ENCODE measurements around the gene TMUB1.
"Not testable (repeated sequence)": the region's sequence is repeated elsewhere in the genome, so short reads cannot be mapped to it uniquely, and the experiment has no call there.

TMUB1 gene

GRCh38 chr7:151053096-151053495 is 30.2 kb downstream of the TMUB1 start:
- no peak for DNase-seq (ENCODE audit: low spot score)

DNA sequence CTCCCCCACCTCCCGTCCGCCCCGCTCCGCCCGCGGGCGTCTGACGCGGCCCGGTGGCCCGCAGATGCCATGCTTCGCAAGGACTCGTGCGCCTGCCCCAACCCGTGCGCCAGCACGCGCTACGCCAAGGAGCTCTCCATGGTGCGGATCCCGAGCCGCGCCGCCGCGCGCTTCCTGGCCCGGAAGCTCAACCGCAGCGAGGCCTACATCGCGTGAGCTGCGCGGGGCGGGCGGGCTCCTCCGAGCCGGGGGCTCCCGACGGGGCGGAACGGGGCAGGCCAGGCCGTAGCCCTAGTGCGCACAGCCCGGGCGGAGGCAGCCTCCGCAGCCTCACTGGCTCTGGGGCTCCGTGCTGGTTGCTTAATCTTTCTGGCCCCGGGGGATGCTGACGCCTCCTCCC is 32.2 kb downstream of the TMUB1 start:
- DNase-seq (ENCODE audit: low spot score): no peak

DNA sequence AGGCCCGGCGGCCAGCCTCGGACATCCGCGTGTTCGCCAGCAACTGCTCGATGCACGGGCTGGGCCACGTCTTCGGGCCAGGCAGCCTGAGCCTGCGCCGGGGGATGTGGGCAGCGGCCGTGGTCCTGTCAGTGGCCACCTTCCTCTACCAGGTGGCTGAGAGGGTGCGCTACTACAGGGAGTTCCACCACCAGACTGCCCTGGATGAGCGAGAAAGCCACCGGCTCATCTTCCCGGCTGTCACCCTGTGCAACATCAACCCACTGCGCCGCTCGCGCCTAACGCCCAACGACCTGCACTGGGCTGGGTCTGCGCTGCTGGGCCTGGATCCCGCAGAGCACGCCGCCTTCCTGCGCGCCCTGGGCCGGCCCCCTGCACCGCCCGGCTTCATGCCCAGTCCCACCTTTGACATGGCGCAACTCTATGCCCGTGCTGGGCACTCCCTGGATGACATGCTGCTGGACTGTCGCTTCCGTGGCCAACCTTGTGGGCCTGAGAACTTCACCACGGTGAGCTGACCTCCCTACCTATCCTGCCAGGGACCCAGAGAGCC is 34.3 kb downstream of the TMUB1 start:
- no peak for DNase-seq (ENCODE audit: low spot score)

- DNase-seq (ENCODE audit: low spot score): no peak
Observed at GRCh38 chr7:151047976-151048815, 35.1 kb downstream of the TMUB1 start, which contains the start of gene ASIC3. Gene ASIC3 (plus strand): TSS chr7:151048531. CDS start chr7:151048886, 355 bp downstream.

DNA sequence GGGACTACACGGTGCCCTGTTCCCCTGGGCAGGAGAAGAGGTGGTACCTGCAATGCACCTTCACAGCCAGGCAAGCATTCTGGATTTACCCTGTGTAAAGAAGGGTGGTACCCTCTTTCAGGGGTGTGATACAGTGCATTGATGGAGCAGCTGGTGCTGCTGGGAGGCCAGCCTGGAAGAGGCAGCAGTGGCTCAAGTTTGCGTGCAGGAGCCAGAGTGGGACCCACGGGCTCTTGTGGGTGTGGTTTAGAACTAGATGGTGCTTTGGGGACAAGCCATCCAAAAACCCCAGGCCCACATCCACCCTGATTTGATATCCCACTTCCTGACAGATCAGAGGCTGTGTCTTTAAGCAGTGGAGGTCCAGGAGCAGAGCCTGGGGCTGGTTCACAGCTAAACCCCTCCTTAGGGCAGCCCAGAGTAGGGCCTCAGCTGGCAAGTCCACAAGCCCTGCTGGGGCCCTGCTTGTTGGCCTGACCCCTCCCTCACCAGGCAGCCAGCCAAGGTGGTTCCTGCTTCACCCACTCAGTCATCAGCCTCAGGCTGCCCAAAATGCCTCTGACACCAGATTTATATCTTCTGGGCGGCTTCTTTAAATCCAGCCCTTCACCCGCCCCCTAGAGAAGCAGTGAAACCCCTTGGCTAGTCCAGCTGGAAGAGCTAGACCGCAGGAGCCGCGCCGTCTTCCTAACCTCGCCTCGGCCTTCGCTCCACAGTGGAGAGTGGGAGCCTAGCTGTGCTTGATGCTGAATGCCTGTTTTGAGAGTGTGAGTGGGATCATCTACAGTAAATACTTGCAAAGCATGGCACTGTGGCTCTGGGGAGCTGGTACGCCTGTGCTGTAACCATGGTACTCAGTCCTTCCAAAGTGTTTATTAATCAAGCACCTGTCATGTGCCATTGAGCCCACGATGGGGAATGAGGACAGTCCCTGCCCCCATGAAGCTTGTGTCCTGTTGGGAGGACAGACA is 36.4 kb downstream of the TMUB1 start:
- no peak for DNase-seq (ENCODE audit: low spot score)

- no peak for DNase-seq (ENCODE audit: low spot score)
Observed at GRCh38 chr7:151045967-151046366, 37.3 kb downstream of the TMUB1 start.

- DNase-seq (ENCODE audit: low spot score): no peak
Observed at GRCh38 chr7:151045262-151045661, 38.0 kb downstream of the TMUB1 start.

DNA sequence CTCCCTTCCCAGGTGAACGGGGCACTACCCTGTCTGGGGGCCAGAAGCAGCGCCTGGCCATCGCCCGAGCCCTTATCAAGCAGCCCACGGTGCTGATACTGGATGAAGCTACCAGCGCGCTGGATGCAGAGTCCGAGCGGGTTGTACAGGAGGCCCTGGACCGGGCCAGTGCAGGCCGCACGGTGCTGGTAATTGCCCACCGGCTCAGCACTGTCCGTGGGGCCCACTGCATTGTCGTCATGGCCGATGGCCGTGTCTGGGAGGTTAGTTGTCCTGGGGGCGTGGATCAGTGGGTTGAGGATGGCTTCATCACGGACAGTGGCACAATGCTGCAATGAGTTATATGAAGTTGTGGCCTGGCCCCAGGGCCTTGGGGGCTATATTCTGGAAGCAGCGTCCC is 39.3 kb downstream of the TMUB1 start:
- no peak for DNase-seq (ENCODE audit: low spot score)

DNA sequence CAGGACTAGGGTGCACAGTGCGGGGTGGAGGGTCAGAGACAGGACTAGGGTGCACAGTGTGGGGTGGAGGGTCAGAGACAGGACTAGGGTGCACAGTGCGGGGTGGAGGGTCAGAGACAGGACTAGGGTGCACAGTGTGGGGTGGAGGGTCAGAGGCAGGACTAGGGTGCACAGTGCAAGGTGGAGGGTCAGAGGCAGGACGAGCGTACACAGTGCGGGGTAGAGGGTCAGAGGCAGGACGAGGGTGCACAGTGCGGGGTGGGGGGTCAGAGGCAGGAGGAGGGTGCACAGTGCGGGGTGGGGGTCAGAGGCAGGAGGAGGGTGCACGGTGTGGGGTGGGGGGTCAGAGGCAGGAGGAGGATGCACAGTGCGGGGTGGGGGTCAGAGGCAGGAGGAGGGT is 39.8 kb downstream of the TMUB1 start:
- DNase-seq (ENCODE audit: low spot score): not testable (repeated sequence)

DNA sequence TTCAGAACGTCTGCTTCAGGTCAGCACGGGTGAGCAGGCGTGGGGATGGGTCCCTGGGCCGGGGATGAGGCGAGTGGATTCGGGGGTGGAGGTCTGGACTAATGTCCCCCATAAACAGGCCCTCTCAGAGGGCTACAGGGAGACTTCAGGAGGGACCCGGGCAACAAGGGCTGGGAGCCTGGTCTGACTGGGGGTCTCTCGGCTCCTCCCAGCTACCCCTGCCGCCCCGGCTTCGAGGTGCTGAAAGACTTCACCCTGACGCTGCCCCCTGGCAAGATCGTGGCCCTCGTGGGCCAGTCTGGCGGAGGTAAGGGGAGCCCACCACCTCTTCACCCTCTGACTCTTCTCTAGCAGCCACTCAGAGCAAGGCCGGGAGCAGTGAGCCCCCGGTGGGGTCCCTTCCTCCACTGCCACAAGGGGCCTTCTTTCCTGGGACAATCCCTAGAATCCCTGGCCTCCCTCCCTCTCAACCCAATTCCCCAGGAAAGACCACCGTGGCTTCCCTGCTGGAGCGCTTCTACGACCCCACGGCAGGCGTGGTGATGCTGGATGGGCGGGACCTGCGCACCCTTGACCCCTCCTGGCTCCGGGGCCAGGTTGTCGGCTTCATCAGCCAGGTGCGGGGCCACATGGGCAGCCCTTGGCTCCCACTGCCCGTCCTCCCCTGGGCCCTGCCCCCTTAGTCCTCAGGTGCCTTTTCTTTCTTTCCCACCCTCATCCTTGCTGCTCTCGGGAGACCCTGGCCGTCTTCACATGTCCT is 42.5 kb downstream of the TMUB1 start:
- no peak for DNase-seq (ENCODE audit: low spot score)

DNA sequence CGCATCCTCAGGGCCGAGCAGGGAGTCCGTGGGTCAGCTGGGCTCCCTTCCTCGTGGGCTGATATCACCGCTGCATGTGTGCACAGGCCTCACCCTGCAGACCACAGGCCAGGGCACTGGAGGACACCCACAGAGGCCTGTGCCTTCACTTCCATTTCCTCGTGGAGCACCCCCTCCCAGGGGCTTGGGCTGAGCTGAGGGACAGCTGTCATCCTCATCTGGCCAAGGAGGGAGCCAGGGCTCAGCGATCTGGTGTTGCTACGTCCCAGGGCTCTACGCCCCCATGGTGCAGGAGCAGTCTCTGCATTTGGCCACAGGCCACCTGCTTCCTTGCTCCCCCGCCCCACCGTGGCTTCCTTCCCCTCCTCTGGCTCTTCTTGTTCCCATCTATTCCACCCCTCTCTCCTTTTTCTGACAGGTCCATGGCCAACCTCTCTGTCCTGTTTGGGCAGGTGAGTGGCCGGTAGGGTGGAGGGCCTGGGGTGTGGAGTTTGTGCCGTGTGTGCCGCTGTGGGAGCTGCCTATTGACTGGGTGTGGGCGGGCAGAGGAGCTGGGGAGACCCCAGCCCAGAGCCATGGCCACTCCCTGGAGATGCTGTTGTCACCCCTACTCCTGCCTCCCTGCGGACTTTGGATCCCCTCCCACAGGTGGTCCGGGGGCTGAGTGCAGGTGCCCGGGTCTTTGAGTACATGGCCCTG is 43.3 kb downstream of the TMUB1 start:
- no peak for DNase-seq (ENCODE audit: low spot score)

GRCh38 chr7:151038951-151039849 is 44.1 kb downstream of the TMUB1 start:
- peak; percentile 50 for DNase-seq (ENCODE audit: low spot score)

GRCh38 chr7:151035902-151036301 is 47.4 kb downstream of the TMUB1 start:
- no peak for DNase-seq (ENCODE audit: low spot score)

- DNase-seq (ENCODE audit: low spot score): no peak
Observed at GRCh38 chr7:151035026-151035717, 48.1 kb downstream of the TMUB1 start.

DNA sequence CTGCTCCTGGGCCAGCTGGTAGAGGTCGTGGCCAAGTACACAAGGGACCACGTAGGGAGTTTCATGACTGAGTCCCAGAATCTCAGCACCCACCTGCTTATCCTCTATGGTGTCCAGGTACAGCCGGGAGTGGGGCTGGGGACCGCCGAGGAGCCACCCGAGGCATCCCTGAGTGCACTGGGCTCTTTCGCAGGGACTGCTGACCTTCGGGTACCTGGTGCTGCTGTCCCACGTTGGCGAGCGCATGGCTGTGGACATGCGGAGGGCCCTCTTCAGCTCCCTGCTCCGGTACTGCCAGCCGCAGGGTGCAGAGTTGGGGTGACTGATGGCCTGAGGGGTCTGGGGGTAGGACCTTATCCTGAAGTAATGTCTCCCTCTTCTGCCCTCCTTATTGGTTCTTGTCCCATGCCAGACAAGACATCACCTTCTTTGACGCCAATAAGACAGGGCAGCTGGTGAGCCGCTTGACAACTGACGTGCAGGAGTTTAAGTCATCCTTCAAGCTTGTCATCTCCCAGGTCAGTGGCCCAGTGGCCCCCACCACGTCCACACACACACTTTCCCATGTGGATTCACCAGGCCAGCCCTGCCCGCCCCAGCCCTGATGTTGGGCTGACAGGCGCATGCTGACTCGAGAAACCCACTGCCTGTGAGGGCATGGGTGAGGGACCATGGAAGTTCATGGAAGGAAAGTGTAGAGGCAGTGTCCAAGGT is 48.8 kb downstream of the TMUB1 start:
- no peak for DNase-seq (ENCODE audit: low spot score)

DNA sequence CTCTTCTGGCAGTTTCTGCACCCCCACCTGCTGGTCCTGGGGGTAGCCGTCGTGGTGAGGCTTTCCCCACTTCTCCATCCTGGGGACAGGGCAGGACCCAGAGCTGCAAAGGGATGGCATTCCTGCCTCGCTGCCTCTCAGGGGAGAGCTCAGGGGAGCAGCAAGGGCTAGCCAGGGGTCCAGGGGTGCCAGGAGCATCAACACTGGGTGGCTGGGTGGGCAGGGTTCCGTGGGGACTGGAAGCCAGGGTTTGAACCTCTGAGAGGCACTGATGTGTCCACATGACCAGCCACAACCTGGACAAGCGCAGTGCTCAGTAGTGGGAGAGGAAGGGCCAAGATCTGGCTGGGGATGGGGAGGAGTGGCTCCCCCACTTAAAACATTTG is 49.4 kb downstream of the TMUB1 start:
- DNase-seq (ENCODE audit: low spot score): no peak

DNA sequence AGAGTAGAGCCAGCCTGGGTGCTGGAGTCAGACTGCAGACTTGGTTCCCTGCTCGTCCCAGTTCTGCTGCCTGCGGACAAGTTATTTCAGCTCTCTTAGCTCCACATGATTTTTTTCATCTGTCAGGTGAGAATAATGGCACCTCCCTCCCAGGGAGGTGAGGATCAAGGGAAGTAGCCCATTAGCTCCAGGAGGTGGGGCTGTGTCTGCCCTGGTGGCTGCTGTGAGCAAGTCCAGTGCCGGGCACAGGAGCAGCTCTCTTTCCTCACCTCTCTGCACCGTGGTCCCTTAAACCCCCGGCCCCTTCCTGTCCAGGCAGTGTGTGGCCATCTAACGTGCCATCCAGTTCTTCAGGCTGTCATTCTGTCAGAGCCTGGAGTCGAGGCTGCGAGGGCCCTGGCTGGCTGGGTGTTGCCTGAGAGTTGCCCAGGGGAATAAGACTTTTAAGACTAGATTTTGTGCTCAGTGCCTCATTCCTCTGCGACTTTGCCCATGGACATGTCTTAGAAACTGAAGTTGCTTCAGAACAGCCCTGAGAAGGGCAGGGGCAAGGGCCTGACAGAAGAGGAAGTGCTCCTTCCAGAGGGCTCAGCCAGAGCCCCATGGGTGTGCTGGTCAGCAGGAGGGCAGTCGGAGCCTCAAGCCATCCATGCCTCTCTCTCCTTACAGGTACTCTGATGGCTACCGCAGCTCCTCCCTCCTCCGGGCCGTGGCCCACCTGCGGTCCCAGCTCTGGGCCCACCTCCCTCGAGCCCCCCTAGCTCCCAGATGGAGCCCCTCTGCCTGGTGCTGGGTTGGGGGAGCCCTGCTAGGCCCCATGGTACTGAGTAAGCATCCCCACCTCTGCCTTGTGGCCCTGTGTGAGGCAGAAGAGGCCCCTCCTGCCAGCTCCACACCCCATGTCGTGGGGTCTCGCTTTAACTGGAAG is 50.1 kb downstream of the TMUB1 start:
- DNase-seq (ENCODE audit: low spot score): no peak
